Skin of body (tissue), 2 donors: Measurements from ENCODE around the gene UVRAG. TPM values are rescaled to one million over a fixed set of nuclear protein-coding genes. Genes with fewer than 3 reads are reported as not detected.
A peak's percentile ranks its signal among the peaks of the same experiment; 100 is the strongest.

Experiments used
- DNase-seq: peaks from one replicate; lab custom pipeline; 2025; lab: John Stamatoyannopoulos, UW
- total RNA-seq: library from RNA; depleted of rRNA; stranded (reverse); fragments of >200 nt; gene quantifications from one replicate; pipeline ENCODE4 v1.2.3, GENCODE V29; 2014

Gene UVRAG
- total RNA-seq, 1 donor from 2014 or later: 28.5 TPM

DNA sequence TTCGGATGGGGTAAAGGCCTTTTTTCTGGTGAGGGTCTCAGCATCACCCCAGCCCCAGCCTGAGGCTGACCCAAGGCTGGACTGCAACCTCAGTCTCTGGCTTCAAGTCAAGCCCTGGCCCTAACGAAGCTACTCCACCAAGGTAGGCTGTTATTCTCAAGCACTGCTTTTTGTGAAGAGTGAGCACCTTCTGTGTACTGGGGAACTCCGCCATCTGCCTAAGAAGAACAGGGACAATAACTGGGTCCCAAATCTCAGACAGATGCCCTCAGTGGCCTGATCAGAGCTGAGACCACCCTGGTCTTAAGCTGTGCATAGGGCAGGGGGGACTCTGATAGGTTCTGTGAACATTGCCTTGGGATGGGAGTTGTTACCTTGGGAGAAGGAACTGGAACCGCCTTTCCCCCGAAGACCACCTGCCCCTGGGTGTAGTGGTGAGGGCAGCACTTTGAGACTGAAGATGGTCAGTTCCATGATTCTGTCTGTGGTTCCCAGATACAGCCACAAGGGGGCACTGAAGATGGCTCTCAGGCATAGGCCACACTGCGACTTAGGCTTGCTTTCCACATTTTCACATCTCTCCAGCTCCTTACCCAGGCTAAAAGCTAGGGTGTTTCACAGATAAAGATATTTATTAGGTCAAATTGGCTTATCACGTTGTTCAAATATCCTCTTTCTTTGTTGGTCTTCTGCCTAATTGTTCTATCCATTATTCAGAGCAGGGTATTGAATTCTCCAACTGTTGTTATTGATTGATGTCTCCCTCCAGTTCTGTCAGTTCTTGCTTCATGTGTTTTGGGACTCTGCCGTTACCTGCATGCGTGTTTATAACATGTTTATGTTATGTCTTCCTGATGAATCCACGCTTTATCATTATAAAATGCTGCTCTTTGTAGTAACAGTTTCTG lies 11.8 kb upstream of the UVRAG start:
- peak; percentile 66 for DNase-seq

- DNase-seq: no peak
These were observed 5.9 kb upstream of the UVRAG start for GRCh38 chr11:75809111-75809510.

- no peak for DNase-seq
These were observed 5.0 kb upstream of the UVRAG start for GRCh38 chr11:75809991-75810390.

DNA sequence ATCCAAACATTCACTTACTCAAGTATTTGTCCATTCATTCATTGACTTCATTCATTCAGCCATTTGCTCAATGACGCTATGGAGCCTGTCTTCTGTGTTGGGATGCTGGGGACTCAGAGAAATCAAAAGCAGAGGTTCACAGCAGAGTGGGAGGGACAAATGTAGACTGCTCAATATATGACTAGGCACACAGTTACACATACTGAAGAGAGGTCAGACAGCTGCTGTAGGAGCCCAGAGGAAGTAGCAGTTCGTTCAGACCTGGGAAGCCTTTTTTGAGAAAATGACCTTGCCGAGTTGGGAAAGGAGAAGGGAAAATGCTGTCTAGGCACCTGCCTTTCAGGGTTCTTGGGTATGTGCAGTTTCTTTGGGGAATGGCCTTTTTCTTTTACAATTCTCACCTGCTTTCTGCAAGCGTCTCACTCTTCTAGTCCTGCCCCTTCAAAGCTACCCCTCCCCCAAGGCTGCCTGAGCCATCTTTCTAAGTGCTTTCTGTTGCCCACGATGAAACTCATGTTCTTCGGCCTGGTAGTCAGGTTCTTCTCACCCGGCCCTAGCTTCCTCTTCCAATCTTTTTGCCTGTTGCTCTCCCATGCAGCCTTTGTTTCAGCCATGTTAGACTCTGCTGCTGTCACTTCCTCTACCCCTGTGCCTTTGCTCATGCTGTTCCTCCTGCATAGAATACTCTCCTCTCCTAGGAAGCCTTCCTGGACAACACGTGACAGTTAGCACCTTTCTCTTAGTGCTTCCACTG lies 4.2 kb upstream of the UVRAG start:
- no peak for DNase-seq

- no peak for DNase-seq
These were observed 3.5 kb upstream of the UVRAG start for GRCh38 chr11:75811485-75811884.

DNA sequence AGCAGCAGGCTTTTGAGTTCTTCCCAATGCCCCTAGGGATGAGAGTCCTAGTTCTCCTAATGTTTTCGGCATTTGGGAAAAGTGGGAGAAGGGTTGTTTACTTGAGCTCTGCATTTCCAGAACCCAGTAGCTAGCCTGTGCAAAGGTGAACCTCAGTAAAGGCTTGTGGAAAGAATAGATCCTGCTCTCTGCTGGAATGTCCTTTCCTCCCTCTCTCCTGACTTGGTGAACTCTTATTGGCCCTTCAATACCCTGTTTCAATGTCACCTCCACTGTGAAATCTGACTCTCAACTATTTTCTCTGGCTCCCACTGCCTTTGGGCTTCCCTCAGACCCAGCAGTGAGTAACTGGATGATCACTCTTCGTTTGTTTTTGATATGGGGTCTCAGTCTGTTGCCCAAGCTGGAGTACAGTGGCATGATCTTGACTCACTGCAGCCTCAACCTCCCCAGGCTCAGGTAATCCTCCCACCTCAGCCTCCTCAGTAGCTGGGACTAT lies 2.4 kb upstream of the UVRAG start:
- no peak for DNase-seq

DNA sequence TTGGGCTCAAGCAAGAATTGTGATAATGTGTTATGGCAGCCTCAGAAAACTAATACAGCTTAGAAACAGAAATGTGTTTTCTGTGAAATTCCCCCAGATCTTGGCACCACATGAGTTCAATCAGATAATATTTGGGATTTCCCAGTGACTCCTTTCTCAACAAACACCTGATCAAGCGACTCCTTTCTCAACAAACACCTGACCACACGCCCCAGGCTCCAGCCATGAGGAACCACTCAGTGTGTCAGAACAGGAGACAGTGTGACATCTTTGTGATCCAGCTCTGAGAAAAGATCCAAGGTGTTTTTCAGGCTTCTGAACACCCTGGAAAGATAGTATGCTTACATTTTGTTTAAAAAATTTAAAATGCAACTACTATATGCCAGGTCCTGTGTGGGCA lies 1.9 kb upstream of the UVRAG start:
- no peak for DNase-seq

DNA sequence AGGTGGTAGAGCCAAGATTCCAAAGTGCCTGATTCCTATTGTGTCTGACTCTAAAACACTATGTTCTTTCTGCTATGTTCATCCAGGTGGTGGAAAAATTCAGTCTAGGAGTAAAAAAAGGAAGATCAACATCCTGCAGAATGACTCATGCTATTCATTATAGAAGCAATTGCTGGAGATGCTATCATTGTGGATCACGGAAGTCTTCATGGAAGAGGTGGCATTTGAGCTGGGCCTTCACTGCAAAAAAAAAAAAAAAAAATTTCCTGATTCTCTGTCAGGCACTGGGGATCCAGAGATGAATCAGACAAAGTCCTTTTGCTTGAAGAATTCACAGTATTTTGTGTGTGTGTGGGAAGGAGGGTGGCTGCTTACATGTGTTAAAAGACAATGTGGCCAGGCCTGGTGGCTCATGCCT lies 1.4 kb upstream of the UVRAG start:
- no peak for DNase-seq

- DNase-seq: no peak
These were observed 690 bp upstream of the UVRAG start for GRCh38 chr11:75814363-75814676.

DNA sequence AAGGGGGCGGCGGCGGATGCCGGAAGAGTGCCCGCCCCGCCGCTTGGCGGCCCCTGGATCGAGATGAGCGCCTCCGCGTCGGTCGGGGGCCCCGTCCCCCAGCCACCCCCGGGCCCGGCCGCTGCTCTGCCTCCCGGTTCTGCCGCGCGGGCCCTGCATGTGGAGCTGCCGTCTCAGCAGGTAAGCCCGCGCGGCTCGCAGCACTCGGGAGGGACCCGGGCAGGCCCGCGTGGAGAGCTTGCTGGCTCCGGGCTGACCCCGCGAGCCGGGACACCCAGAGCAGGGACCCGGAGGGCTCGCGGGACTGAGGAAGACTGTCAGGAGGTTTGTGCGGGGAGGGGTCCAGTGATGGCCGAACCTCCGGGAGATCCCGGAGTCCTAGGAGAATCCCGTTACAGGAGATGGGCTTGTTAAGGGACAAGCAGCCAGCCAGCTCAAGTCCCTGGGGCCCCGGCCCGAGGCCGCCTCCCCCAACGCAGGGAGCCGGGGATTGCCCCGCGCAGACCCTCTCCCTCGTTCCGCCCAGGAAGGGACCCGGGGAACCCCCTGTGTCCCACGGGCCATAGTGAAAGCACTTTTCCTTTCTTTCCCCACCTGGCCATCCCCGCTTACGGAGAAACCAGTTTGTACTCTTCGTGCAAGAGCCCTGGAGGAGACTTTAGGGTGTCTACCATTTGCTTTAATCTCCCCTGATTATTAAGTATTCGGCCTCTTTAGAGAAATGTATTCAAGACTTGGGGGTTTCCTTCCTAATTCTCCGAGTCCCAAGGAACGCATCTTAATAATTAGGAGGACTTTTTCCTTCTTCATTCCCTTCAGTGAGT lies 547 bp downstream of the UVRAG start:
- peak; percentile 39 for DNase-seq

DNA sequence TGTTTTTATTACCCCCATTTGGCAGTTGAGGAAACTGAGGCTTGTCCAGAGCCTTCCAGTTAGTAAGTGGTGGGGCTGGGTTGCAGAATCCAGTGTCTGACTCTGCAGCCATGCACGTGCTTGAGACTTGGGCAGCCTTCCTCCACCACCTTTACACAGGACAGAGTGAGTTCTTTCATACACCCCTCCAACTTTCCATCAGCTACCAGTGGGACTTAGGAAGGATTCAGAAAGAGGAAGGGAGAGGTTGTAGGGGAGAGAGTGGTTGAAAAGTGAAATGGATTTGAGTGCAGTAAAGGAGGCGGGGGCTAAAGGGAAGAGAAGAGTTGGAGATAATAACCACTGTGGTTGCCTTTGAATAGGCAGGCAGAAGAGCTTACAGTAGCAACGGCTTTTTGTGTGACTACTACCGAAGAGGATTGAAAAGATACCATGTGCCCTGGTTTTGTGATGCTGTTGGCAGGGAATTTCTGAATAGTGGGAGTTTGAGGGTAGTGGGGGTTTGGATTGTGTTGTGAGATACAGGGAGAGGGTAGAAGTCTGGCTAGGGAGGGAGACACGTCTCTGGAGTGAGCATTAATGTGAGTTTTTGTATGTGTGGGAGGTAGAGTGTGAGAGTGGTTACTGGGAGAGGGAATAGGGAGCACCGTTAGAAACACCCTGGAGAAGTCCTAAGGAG lies 1.7 kb downstream of the UVRAG start:
- no peak for DNase-seq

GRCh38 chr11:75820645-75821044 lies 5.6 kb downstream of the UVRAG start:
- DNase-seq: no peak

DNA sequence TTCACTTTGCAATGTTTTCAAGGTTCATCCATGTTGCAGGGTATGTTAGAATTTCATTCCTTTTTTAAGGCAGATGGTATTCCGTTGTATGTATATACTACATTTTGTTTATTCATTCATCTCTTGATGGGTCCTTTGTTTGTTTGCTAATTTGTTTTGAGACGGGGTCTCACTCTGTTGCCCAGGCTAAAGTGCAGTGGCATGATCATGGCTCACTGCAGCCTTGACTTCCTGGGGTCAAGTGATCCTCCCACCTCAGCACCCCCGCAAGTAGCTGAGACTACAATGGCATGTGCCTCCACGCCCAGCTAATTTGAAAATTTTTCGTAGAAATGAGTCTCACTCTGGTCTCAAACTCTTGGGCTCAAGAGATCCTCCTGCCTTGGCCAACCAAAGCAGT lies 6.2 kb downstream of the UVRAG start:
- no peak for DNase-seq

GRCh38 chr11:75822541-75822940 lies 7.5 kb downstream of the UVRAG start:
- no peak for DNase-seq

DNA sequence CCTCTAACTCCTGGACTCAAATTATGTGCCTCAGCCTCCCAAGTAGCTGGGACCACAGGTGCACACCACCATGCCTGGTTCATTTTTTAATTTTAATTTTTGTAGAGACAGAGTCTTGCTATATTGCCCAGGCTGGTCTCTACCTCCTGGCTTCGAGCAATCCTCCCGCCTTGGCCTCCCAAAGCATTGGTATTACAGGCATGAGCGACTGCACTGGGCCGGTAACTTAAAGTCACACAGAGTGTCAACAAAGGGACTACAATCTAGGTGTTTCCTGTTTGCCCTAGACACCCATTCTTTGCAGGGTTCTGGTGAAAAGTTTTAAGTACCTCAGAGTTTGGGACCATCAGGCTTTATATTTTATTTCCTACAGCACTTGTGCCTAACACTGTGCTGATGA lies 8.4 kb downstream of the UVRAG start:
- no peak for DNase-seq

GRCh38 chr11:75823946-75824345 lies 8.9 kb downstream of the UVRAG start:
- DNase-seq: peak; percentile 31

DNA sequence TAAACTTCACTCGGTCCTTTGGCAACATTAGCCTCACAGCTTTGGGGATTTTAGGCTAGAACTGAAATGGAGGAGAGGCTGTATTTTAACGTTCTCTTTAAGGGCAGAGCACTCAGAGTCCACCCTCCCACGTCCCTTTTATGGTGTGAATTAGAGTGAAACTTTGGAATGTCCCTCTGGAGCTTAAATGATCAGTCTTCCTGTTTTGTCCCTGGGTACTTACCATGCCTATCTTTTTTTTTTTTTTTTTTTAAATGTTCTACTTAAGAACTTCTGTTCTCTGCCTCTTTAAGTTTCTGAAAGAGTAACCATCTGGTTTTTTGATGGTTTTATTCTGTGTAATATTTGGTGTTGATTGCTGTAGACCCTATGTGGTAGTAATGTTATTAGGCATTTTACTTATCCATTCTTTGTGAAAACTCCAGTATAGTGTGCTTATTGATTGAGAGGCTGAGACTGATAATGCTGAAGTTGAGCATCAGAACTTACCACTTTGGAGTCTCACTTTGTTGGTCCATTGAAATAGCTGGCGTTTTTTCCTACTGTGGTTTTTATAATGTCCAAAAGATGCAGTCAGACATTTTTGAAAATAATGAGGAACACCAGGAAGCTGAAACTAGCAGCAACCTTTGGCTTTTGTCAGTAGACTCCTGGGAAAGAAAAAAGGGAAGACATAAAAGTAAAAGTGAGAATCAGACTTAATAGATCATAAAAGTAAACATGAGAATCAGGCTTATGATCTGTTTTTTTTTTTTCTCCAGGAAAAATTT lies 11.6 kb downstream of the UVRAG start:
- peak; percentile 6 for DNase-seq

GRCh38 chr11:75827562-75827961 lies 12.6 kb downstream of the UVRAG start:
- DNase-seq: no peak

DNA sequence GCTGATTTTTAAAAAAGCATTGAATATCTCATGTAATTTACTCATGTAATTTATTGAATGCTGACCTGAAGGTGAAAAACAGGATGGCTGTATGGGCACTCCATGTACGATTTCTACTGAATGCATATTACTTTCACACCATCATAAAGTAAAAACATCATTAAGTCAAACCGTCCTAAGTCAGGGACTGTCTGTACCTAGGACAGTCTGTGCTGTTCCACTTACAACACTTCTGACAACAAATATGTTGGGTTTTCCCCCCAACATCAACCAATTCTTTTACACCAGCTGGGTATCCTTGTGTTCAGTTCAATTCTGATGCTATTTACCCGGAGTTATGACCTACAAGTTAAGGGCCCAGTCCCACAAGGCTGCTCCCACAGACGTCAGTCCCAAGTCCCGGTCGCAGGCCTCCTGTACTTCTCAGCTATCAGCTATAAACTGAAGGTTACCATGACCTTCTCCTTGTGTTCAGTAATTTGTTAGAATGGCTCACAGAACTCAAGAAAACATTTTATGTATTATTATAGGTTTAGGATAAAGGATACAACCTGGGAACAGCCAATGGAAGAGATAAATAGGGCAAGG lies 17.0 kb downstream of the UVRAG start:
- DNase-seq: no peak

DNA sequence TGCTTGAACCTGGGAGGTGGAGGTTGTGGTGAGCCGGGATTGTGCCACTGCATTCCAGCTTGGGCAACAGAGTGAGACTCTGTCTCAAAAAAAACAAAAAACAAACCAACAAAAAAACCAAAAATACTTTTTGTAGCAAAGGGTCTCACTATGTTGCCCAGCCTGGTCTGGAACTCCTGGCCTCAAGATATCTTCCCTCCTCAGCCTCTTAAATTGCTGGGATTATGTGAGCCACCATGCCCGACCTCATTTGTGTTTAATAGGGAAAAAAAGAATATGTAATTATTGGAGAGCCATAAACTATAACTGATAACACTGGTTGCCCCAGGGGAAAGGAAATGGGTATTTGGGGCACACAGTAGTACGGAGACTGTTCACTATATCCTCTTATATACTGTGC lies 19.7 kb downstream of the UVRAG start:
- no peak for DNase-seq
